ENCODE results near the gene PITPNC1.
"Not testable (repeated sequence)": the region's sequence is repeated elsewhere in the genome, so short reads cannot be mapped to it uniquely, and the experiment has no call there.

The PITPNC1 gene

DNA sequence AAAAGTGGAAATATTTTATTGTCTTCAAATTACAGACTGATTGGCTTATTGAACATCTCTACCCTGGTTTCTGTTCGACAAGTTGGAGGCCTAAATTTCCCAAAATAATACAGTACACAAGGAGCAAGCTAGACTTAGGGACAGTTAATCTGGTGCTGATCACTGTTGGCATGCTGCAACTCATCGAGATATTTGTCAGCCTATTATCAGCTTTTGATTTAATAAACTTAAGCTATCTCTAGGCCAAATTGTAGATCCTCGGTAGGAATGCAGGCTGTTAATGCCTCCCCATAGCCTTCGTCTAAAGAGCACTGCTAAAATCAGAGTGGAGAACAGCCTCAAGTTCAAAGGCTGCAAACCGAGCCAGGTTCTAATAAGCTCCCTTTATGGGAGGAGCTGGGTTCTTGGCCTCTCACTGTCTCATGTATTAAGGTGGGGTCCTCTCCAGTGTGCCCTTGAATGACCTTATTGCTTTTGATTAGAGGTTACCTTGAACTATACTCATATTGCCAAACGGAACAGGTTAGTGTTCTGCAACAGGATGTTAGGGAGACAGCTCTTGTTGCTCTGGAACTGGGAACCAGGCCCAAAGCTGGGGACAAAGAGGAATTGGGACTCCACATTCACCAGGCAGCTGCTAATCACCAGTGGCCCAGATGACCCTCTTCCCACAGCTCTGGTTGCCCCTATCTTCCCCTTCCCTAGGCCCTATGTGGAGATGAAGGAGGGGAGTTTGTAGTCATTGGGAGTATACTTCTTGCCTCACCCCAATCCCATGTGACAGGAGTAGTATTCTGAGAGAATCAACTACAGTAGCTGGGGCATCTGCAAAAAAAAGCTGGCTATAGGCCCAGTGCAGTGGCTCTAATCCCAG lies 271.2 kb downstream of the PITPNC1 start:
- no peak for DNase-seq (ENCODE audit: low spot score)
- TF ChIP-seq, protein P1, sequence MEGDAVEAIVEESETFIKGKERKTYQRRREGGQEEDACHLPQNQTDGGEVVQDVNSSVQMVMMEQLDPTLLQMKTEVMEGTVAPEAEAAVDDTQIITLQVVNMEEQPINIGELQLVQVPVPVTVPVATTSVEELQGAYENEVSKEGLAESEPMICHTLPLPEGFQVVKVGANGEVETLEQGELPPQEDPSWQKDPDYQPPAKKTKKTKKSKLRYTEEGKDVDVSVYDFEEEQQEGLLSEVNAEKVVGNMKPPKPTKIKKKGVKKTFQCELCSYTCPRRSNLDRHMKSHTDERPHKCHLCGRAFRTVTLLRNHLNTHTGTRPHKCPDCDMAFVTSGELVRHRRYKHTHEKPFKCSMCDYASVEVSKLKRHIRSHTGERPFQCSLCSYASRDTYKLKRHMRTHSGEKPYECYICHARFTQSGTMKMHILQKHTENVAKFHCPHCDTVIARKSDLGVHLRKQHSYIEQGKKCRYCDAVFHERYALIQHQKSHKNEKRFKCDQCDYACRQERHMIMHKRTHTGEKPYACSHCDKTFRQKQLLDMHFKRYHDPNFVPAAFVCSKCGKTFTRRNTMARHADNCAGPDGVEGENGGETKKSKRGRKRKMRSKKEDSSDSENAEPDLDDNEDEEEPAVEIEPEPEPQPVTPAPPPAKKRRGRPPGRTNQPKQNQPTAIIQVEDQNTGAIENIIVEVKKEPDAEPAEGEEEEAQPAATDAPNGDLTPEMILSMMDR (IDR thresholded peaks at IDR 0.05; ENCODE audit: borderline replicate concordance, control extremely low read depth, extremely low read depth, insufficient read depth, missing control alignments) = no peak
- in situ Hi-C loops (cut with MboI; ENCODE audit: low sequenced_read_pairs, unreplicated experiment) = no loop called here

DNA sequence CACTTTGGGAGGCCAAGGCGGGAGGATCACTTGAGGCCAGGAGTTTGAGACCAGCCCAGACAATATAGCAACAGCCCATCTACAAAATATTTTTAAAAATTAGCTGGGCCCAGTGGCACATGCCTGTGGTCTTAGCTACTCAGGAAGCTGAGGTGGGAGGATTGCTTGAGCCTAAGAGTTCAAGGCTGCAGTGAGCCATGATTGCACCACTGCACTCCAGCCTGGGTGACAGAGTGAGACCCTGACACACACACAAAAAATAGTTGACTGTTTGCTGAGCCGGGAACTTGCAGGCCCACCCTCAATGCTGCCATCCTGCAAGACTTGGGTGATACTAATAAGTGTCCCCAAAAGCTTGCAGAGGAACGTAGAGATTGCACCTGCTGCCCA lies 271.8 kb downstream of the PITPNC1 start:
- DNase-seq (ENCODE audit: low spot score); in situ Hi-C loops (cut with MboI; ENCODE audit: low sequenced_read_pairs, unreplicated experiment): not testable (repeated sequence)

DNA sequence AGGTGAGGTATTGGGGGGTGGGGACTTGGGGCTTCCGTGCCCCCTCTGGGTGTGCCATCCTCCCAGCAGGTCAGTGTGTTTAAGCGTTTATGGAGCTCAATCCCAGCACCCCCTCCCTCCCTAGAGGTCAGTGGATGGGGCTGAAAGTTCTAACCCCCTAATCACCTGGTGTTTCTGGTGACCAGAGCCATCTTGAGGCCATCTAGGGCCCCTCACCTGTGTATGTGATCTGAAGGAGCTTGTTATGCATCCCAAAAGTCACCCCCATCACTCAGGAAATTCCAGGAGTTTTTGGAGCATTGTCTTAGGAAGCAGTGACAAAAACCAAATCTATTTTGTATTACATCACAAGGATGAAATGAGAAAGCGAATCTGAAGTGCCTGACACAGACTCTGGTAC lies 272.8 kb downstream of the PITPNC1 start:
- no peak for DNase-seq (ENCODE audit: low spot score)
- TF ChIP-seq, protein P1 (IDR thresholded peaks at IDR 0.05; ENCODE audit: borderline replicate concordance, control extremely low read depth, extremely low read depth, insufficient read depth, missing control alignments) = no peak
- in situ Hi-C loops (cut with MboI; ENCODE audit: low sequenced_read_pairs, unreplicated experiment) = no loop called here

DNA sequence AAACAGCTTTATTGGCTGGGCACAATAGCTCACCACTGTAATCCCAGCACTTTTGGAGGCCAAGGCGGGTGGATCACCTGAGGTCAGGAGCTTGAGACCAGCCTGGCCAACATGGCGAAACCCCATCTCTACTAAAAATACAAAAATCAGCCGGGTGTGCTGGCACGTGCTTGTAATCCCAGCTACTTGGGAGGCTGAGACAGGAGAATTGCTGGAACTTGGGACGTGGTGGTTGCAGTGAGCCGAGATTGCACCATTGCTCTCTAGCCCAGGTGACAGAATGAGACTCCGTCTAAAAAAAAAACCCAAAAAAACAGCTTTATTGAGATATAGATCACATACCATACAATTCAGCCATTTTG lies 274.1 kb downstream of the PITPNC1 start:
- in situ Hi-C loops (cut with MboI; ENCODE audit: low sequenced_read_pairs, unreplicated experiment); DNase-seq (ENCODE audit: low spot score): not testable (repeated sequence)

DNA sequence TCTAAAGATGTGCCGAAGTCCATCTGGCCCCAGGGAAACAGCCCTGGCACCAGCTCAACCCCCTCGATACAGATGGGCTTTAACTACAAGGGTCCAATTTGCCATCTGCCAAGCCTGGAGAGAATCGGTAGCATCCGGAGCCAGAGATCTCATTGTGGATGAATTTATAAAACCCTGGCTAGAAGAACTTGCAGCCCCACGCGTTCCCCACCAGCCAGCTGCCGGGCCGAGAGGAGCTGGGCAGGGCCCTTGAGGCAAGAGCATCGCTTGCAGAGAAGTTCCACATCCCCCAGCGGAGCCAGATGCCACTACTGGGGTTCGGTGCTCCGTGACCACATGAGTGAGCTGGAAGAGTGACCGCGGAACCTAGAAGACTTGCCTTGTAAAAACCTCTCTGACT lies 275.4 kb downstream of the PITPNC1 start:
- no peak for DNase-seq (ENCODE audit: low spot score)
- in situ Hi-C loops (cut with MboI; ENCODE audit: low sequenced_read_pairs, unreplicated experiment) = no loop called here
- TF ChIP-seq, protein P1 (IDR thresholded peaks at IDR 0.05; ENCODE audit: borderline replicate concordance, control extremely low read depth, extremely low read depth, insufficient read depth, missing control alignments) = no peak

DNA sequence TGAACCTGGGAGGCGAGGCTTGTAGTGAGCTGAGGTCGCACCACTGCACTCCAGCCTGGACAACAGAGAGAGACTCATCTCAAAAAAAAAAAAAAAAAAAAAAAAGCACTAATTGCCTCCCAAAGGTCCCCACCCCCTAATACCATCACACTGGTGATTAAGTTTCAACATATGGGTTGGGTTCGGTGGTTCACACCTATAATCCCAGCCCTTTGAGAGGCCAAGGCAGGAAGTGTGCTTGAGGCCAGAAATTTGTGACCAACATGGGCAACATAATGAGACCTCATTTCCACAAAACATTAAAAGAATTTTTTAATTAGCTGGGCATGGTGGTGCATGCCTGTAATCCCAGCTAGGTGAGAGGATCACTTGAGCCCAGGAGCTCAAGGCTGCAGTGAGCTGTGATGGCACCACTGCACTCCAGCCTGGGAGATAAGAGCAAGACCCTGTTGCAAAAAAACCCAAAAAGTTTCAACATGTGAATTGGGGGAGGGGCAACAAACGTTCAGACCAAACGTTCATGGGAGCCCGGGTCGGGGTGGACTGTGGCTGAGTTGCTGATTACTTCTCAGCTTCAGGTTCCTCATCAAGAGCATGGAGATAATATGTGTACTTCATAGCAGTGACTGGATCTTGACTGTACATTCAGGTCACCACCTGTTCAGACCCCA lies 278.5 kb downstream of the PITPNC1 start:
- in situ Hi-C loops (cut with MboI; ENCODE audit: low sequenced_read_pairs, unreplicated experiment) = no loop called here
- no peak for DNase-seq (ENCODE audit: low spot score)
- TF ChIP-seq, protein P1 (IDR thresholded peaks at IDR 0.05; ENCODE audit: borderline replicate concordance, control extremely low read depth, extremely low read depth, insufficient read depth, missing control alignments) = no peak

DNA sequence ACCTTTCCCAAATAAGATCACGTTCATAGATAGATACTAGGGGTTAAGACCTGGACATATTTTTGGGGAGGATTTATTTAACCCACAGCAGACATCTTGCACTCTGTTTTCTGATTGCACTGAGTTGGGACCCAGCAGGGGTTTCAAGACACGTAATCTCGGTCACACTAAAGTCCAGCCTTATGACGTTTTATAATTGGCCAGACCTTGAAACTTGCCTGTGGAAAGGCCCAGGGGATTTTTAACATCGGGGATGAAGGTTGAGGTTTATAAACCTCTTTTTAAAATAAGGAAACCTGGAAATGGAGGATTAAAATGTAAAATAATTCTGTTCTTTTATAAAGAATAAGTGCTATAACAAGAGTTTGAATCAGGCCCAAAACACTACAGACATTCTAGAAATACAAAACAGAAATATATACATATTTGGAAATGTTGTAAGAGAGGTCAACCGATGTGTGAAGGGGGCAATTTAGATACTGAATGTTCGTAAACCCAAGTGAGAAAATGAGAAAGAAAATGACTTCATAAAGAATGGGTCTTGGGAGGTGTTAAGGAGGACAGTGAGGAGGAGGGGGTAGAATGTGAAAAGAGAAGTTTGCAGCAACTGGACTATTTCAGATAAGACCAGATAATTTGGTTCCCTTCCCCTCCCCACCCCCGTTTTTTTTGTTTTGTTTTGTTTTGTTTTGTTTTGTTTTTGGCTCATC lies 279.6 kb downstream of the PITPNC1 start:
- DNase-seq (ENCODE audit: low spot score) = peak; percentile 54
- TF ChIP-seq, protein P1 (IDR thresholded peaks at IDR 0.05; ENCODE audit: borderline replicate concordance, control extremely low read depth, extremely low read depth, insufficient read depth, missing control alignments) = no peak
- in situ Hi-C loops (cut with MboI; ENCODE audit: low sequenced_read_pairs, unreplicated experiment) = no loop called here
